ENCODE results near the gene MSLN. TPM values are rescaled to one million over a fixed set of nuclear protein-coding genes. Genes with fewer than 3 reads are reported as not detected.

Gene MSLN
- total and polyA plus RNA-seq, 2 of the 13 experiments (the other 11 are each of a cell fraction or from before 2014, with no cell fraction given) = 2.0 to 2.3 TPM

- TF ChIP-seq, protein P1, sequence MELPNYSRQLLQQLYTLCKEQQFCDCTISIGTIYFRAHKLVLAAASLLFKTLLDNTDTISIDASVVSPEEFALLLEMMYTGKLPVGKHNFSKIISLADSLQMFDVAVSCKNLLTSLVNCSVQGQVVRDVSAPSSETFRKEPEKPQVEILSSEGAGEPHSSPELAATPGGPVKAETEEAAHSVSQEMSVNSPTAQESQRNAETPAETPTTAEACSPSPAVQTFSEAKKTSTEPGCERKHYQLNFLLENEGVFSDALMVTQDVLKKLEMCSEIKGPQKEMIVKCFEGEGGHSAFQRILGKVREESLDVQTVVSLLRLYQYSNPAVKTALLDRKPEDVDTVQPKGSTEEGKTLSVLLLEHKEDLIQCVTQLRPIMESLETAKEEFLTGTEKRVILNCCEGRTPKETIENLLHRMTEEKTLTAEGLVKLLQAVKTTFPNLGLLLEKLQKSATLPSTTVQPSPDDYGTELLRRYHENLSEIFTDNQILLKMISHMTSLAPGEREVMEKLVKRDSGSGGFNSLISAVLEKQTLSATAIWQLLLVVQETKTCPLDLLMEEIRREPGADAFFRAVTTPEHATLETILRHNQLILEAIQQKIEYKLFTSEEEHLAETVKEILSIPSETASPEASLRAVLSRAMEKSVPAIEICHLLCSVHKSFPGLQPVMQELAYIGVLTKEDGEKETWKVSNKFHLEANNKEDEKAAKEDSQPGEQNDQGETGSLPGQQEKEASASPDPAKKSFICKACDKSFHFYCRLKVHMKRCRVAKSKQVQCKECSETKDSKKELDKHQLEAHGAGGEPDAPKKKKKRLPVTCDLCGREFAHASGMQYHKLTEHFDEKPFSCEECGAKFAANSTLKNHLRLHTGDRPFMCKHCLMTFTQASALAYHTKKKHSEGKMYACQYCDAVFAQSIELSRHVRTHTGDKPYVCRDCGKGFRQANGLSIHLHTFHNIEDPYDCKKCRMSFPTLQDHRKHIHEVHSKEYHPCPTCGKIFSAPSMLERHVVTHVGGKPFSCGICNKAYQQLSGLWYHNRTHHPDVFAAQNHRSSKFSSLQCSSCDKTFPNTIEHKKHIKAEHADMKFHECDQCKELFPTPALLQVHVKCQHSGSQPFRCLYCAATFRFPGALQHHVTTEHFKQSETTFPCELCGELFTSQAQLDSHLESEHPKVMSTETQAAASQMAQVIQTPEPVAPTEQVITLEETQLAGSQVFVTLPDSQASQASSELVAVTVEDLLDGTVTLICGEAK (IDR thresholded peaks at IDR 0.05) = no peak
- TF ChIP-seq, protein P1 (CRISPR knock-in tag; IDR thresholded peaks at IDR 0.05) = peak; percentile 77; the same call in 1 of the 2 replicates
- TF ChIP-seq ZNF841 (CRISPR knock-in tag; IDR thresholded peaks at IDR 0.05; ENCODE audit: borderline replicate concordance) (peak; percentile 58; the same call in 1 of the 2 replicates), ZFP36L2 (CRISPR knock-in tag; IDR thresholded peaks at IDR 0.05) (no peak), MTF1 (CRISPR knock-in tag; IDR thresholded peaks at IDR 0.05) (no peak), RFX1 (IDR thresholded peaks at IDR 0.05) (peak; percentile 12; the same call in 1 of the 2 replicates), HNF1B (CRISPR knock-in tag; IDR thresholded peaks at IDR 0.05) (peak; percentile 47; the same call in 1 of the 2 replicates), HCFC1 (IDR thresholded peaks at IDR 0.05; ENCODE audit: low read depth, low read length) (peak; percentile 95), AKAP8 (CRISPR knock-in tag; IDR thresholded peaks at IDR 0.05) (peak; percentile 90; the same call in 1 of the 2 replicates), SP1 (IDR thresholded peaks at IDR 0.05) (no peak), SP1 (CRISPR knock-in tag; IDR thresholded peaks at IDR 0.05) (peak; percentile 76)
These were observed 19.6 kb upstream of the MSLN start, which contains the start of gene CIAO3 (continued) for GRCh38 chr16:740764-741505.

All from HepG2 (cell line).